Neural cell (in vitro differentiated cells): ENCODE data around the gene TADA3.

Experiments
- EZH2 ChIP-seq: fragments of 200-600, 300-800 bp; shearing (Covaris generic), sonication (generic); IDR thresholded peaks from 2 replicates; pipeline ENCODE4 v1.6.1; 2014; ENCODE audit warnings: antibody characterized with exemption, low read length, borderline replicate concordance, mild to moderate bottlenecking; ENCODE audit not compliant: insufficient read depth, poor library complexity, severe bottlenecking
- POLR2AphosphoS5 ChIP-seq: IDR thresholded peaks from 2 replicates; pipeline ENCODE4 v1.6.1; 2012
- RAD21 ChIP-seq: fragments of 450-650 bp; conservative IDR thresholded peaks from 2 replicates; pipeline ENCODE4 v1.6.1; 2014; ENCODE audit warnings: antibody characterized with exemption, mild to moderate bottlenecking, moderate library complexity
- TAF1 ChIP-seq: IDR thresholded peaks from 2 replicates; pipeline ENCODE4 v1.6.1; 2012; ENCODE audit warnings: low read depth
- TF ChIP-seq, protein P1 (sequence below): fragments of 450-650 bp; IDR thresholded peaks from 2 replicates; pipeline ENCODE4 v1.5.1; 2014; ENCODE audit warnings: antibody characterized with exemption, mild to moderate bottlenecking, moderate library complexity; ENCODE audit not compliant: poor library complexity, severe bottlenecking

DNA sequence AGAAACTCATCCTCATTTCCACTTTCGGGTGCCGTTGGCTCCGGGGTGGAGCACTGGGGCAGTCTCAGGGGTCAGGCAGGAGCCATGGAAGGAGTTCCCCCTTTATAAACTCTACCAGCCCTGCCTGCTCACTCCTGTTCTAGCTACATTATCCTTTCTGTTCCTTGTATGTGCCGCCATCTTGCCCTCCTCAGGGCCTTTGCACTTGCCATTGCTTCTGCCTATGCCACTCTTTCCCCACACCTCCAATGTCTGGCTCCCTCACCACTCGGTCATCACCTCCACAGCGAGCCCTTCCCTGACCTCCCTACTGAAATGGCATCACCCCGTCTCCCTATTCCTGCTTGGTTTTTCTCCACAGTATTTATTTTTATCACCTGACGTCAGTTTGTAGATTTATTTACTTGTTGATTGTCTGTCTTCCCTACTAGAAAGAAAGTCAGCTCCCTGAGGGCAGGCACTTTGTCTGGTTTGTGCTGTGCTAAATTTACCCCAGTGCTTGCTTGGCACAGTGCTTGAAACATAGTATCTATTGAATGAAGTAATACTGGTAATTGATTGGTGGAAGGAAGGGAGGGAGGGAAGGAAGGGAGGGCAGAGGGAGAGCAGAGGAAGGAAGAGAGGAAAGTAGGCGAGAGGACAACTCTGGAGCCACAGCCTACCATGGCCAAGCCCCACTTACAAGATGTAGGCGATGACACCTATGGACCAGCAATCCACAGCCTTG lies 31.3 kb downstream of the TADA3 start:
- TF ChIP-seq, protein P1, sequence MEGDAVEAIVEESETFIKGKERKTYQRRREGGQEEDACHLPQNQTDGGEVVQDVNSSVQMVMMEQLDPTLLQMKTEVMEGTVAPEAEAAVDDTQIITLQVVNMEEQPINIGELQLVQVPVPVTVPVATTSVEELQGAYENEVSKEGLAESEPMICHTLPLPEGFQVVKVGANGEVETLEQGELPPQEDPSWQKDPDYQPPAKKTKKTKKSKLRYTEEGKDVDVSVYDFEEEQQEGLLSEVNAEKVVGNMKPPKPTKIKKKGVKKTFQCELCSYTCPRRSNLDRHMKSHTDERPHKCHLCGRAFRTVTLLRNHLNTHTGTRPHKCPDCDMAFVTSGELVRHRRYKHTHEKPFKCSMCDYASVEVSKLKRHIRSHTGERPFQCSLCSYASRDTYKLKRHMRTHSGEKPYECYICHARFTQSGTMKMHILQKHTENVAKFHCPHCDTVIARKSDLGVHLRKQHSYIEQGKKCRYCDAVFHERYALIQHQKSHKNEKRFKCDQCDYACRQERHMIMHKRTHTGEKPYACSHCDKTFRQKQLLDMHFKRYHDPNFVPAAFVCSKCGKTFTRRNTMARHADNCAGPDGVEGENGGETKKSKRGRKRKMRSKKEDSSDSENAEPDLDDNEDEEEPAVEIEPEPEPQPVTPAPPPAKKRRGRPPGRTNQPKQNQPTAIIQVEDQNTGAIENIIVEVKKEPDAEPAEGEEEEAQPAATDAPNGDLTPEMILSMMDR = no peak
- no peak for TF ChIP-seq EZH2
- TF ChIP-seq POLR2AphosphoS5 = no peak
- TF ChIP-seq TAF1 = no peak
- TF ChIP-seq RAD21 = no peak
